Measurements from ENCODE around the gene ACTR1B.

DNA sequence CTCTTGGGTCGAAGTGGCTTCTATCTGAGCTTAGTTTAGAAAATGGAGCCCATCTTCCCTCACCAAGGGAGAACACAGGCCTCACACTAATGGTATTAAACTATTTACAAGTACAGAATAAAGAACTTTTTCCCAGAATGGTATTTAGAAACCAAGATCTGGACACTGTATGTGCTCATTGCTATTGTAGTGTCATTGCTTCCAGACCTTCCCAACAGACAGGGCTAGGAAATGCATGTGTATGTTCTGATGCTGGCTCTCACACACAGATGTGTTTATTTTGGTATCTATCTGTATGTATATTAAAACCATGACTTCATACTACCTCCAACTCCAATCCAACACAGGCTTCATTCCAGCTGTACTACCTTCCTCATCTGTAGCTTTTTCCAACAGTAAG is 10.0 kb downstream of the ACTR1B start:
- TF ChIP-seq, protein P1, sequence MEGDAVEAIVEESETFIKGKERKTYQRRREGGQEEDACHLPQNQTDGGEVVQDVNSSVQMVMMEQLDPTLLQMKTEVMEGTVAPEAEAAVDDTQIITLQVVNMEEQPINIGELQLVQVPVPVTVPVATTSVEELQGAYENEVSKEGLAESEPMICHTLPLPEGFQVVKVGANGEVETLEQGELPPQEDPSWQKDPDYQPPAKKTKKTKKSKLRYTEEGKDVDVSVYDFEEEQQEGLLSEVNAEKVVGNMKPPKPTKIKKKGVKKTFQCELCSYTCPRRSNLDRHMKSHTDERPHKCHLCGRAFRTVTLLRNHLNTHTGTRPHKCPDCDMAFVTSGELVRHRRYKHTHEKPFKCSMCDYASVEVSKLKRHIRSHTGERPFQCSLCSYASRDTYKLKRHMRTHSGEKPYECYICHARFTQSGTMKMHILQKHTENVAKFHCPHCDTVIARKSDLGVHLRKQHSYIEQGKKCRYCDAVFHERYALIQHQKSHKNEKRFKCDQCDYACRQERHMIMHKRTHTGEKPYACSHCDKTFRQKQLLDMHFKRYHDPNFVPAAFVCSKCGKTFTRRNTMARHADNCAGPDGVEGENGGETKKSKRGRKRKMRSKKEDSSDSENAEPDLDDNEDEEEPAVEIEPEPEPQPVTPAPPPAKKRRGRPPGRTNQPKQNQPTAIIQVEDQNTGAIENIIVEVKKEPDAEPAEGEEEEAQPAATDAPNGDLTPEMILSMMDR (IDR thresholded peaks at IDR 0.05; ENCODE audit: borderline replicate concordance, extremely low read depth, low read length, poor library complexity, severe bottlenecking), result no peak
- TF ChIP-seq EZH2 (IDR thresholded peaks at IDR 0.05; ENCODE audit: borderline replicate concordance, low read depth, low read length, severe bottlenecking), result no peak

All from DND-41 (cell line).